GM10266 (cell line): Measurements from ENCODE around the gene JTB.

ENCODE experiments used
- DNase-seq: peaks from one replicate; pipeline ENCODE4 v3.0.0; 2012; ENCODE audit errors: extremely low spot score
- CTCF ChIP-seq: IDR thresholded peaks from 2 replicates; pipeline ENCODE4 v1.5.1; 2012; ENCODE audit warnings: mild to moderate bottlenecking, low read depth; ENCODE audit not compliant: control insufficient read depth, insufficient read depth; ENCODE audit errors: missing control alignments

Gene JTB

DNA sequence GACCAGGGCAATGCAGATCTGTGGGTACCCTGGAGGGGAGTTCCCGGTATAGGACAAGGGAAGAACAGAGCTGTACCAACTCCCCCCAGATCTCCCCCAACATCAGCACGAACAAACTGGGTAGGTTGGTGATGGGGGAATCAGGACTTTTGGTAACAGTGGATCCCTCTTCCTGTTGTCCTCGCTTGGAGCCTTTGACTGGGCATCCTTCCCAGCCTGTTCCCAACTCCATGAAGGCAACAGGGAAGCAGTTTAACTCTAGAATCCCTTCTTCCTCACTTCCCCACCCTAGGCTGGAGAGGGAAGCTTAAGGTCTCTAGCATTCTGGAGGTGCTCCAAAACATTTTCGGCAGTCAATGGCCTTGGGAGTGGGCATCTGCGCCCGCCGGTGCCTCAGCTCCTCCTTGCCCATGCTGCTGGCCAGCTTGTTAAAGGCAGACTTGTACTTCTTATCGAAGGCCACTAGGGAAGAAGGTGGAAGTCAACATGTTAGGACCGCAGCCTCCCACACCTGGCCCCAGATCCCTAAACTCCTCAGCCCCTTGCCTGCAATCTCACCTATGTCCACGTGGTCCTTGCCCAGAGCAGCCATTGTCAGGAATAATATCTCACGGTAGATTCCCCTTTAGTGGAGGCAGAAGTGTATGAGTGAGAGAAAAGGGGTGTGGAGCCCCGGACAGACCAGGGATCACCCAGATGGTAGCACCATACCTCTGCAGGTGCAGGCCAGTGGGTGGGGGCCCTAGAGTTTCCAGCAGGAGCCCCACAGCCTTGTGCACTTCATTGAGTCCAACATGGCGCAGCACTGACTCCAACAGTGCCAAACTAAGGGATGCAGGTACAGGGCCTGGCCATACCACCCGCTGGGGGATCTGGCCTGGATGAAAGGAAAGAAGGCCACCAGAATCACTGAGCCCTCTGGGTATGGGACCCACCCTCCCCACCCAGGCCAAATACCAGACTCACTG lies 47.2 kb downstream of the JTB start:
- DNase-seq = no peak
- TF ChIP-seq CTCF = no peak

- no peak for TF ChIP-seq CTCF
- DNase-seq = no peak
Observed at GRCh38 chr1:153929426-153929825, 48.0 kb downstream of the JTB start.

GRCh38 chr1:153928791-153929341 lies 48.6 kb downstream of the JTB start:
- DNase-seq = no peak
- no peak for TF ChIP-seq CTCF

DNA sequence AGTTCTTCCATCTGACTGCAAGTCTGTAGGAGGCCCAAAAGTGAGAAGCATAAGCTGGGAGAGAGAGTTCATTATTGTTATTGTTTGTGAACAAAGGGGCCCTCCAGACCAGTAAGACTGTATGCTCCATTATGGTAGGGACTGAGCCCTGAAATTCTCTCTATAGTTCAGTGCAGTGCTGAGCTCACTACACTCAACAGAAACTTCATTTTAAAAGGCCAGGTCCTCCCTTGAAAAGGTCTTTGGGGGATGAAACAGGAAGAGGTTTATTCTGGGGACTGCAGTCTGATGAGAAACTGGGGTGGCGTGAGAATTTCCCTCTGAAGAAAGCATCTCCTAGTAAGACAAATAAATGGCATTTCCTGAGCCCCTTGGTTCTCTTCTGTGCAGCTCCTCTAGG lies 49.2 kb downstream of the JTB start:
- no peak for DNase-seq
- no peak for TF ChIP-seq CTCF

- DNase-seq = no peak
- TF ChIP-seq CTCF = no peak
Observed at GRCh38 chr1:153926405-153926804, 51.1 kb downstream of the JTB start.
